Measurements from ENCODE around the gene PERP.
A peak's percentile ranks its signal among the peaks of the same experiment; 100 is the strongest.

PERP gene

DNA sequence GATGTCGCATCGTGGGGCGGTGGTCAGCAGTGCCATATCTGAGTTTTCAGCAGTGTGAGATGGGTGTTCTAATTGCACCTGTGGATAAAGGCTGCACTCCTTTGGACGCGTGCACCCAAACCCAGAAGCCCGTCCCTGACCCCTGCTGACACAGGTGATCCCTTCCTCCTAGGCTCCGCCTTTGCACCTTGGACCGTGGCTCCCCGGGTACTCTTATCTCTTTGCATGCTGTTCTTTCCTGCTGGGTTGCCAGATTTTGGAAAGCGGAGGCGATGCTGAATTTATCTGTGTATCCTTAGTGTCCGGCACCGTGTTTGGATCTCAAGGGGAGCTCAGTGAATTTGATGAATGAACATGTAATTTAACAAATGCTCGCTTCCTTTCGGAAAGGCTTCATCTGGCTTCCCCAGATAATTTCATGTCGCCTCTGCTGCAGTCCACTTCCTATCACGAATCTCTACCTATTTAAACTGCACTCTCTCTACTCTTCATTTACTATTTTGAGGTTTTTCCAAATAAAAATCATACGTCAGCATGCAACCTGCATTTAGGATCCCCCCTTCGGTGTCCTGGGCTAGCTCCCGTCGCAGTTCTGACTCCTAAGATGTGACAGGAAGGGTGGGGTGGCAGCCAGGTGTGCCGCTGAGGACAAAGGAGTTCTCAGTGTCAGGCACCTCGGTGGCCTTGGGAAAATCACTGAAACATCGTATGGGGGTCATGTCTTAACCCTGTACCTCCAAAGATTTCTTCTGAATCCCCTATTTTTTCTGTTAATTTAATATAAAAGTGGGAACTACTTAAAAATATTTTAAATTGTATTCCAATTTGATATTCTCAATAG, 753 bp upstream of the PERP start:
- Histone ChIP-seq H3K9me3 (ENCODE audit: control insufficient read depth, insufficient read depth, low read depth, low read length) (no peaks in the 10 kb centered on the region), H3K36me3 (ENCODE audit: control insufficient read depth in 2 of 2, insufficient read depth in 1 of 2, low read length in 2 of 2) (no peaks in the 10 kb centered on the region), H3K4me3 (ENCODE audit: low read depth, low read length) (peak overlapping the region; percentile 91), H3K27ac (ENCODE audit: extremely low read depth, low read depth, low read length) (peak overlapping the region; percentile 92; the same call in 1 of the 2 replicates), H3K4me1 (ENCODE audit: control insufficient read depth, insufficient read depth, low read length) (peaks cover 13% of the 10 kb centered on the region)
- ChIA-PET POLR2A (interaction anchor here (5.0 kb wide), 1 partner anchor 101 kb away, joined by 36 read pairs; no protein-coding TSS in a partner anchor), CTCF (interaction anchor here (0.6 to 3.1 kb wide), 22 partner anchors 11 to 657 kb away, joined by 3 to 188 read pairs (median 4); no protein-coding TSS in a partner anchor)
- TF ChIP-seq ZNF133 (tag by site-specific recombination; IDR thresholded peaks at IDR 0.05) = no peak
- TF ChIP-seq ZNF37A (tag by site-specific recombination; IDR thresholded peaks at IDR 0.05) = no peak
- peak; percentile 60 for TF ChIP-seq ZBTB17 (tag by site-specific recombination; IDR thresholded peaks at IDR 0.05)
- TF ChIP-seq, protein P1, sequence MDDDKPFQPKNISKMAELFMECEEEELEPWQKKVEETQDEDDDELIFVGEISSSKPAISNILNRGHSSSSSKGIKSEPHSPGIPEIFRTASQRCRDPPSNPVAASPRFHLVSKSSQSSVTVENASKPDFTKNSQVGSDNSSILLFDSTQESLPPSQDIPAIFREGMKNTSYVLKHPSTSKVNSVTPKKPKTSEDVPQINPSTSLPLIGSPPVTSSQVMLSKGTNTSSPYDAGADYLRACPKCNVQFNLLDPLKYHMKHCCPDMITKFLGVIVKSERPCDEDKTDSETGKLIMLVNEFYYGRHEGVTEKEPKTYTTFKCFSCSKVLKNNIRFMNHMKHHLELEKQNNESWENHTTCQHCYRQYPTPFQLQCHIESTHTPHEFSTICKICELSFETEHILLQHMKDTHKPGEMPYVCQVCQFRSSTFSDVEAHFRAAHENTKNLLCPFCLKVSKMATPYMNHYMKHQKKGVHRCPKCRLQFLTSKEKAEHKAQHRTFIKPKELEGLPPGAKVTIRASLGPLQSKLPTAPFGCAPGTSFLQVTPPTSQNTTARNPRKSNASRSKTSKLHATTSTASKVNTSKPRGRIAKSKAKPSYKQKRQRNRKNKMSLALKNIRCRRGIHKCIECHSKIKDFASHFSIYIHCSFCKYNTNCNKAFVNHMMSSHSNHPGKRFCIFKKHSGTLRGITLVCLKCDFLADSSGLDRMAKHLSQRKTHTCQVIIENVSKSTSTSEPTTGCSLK (tag by site-specific recombination; IDR thresholded peaks at IDR 0.05) = no peak
- no peak for TF ChIP-seq ZNF341 (tag by site-specific recombination; IDR thresholded peaks at IDR 0.05; ENCODE audit: low read depth)
- TF ChIP-seq, protein P2, sequence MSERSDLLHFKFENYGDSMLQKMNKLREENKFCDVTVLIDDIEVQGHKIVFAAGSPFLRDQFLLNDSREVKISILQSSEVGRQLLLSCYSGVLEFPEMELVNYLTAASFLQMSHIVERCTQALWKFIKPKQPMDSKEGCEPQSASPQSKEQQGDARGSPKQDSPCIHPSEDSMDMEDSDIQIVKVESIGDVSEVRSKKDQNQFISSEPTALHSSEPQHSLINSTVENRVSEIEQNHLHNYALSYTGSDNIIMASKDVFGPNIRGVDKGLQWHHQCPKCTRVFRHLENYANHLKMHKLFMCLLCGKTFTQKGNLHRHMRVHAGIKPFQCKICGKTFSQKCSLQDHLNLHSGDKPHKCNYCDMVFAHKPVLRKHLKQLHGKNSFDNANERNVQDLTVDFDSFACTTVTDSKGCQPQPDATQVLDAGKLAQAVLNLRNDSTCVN (tag by site-specific recombination; optimal IDR thresholded peaks at IDR 0.05) = no peak
- TF ChIP-seq ZNF184 (tag by site-specific recombination; IDR thresholded peaks at IDR 0.05) = no peak
- TF ChIP-seq SETDB1 (IDR thresholded peaks at IDR 0.05; ENCODE audit: insufficient read length, low read length) = no peak
- no peak for TF ChIP-seq ZNF473 (tag by site-specific recombination; IDR thresholded peaks at IDR 0.05)
- peak; percentile 7; the same call in 1 of the 2 replicates for TF ChIP-seq ZBTB20 (tag by site-specific recombination; IDR thresholded peaks at IDR 0.05)
- TF ChIP-seq MEIS1 (CRISPR knock-in tag; IDR thresholded peaks at IDR 0.05; ENCODE audit: borderline replicate concordance) = no peak
- 0 out of 2 replicates have a peak, but pooled peaks have one; percentile 7 for TF ChIP-seq IKZF3 (tag by site-specific recombination; IDR thresholded peaks at IDR 0.05)
- no peak for TF ChIP-seq ZNF548 (tag by site-specific recombination; IDR thresholded peaks at IDR 0.05)
- TF ChIP-seq ZNF792 (tag by site-specific recombination; IDR thresholded peaks at IDR 0.05) = no peak
- TF ChIP-seq, protein P3, sequence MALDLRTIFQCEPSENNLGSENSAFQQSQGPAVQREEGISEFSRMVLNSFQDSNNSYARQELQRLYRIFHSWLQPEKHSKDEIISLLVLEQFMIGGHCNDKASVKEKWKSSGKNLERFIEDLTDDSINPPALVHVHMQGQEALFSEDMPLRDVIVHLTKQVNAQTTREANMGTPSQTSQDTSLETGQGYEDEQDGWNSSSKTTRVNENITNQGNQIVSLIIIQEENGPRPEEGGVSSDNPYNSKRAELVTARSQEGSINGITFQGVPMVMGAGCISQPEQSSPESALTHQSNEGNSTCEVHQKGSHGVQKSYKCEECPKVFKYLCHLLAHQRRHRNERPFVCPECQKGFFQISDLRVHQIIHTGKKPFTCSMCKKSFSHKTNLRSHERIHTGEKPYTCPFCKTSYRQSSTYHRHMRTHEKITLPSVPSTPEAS (tag by site-specific recombination; IDR thresholded peaks at IDR 0.05) = no peak
- no peak for TF ChIP-seq ZNF292 (tag by site-specific recombination; IDR thresholded peaks at IDR 0.05; ENCODE audit: borderline replicate concordance, low read depth)
- TF ChIP-seq ZNF837 (tag by site-specific recombination; IDR thresholded peaks at IDR 0.05) = no peak
- peak; percentile 34; the same call in 1 of the 2 replicates for TF ChIP-seq KLF7 (tag by site-specific recombination; IDR thresholded peaks at IDR 0.05; ENCODE audit: borderline replicate concordance)
- TF ChIP-seq ZBTB48 (tag by site-specific recombination; IDR thresholded peaks at IDR 0.05) = peak; percentile 83
- TF ChIP-seq, protein P4, sequence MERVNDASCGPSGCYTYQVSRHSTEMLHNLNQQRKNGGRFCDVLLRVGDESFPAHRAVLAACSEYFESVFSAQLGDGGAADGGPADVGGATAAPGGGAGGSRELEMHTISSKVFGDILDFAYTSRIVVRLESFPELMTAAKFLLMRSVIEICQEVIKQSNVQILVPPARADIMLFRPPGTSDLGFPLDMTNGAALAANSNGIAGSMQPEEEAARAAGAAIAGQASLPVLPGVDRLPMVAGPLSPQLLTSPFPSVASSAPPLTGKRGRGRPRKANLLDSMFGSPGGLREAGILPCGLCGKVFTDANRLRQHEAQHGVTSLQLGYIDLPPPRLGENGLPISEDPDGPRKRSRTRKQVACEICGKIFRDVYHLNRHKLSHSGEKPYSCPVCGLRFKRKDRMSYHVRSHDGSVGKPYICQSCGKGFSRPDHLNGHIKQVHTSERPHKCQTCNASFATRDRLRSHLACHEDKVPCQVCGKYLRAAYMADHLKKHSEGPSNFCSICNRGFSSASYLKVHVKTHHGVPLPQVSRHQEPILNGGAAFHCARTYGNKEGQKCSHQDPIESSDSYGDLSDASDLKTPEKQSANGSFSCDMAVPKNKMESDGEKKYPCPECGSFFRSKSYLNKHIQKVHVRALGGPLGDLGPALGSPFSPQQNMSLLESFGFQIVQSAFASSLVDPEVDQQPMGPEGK (tag by site-specific recombination; IDR thresholded peaks at IDR 0.05) = no peak; the same call in 1 of the 2 replicates
- TF ChIP-seq, protein P5, sequence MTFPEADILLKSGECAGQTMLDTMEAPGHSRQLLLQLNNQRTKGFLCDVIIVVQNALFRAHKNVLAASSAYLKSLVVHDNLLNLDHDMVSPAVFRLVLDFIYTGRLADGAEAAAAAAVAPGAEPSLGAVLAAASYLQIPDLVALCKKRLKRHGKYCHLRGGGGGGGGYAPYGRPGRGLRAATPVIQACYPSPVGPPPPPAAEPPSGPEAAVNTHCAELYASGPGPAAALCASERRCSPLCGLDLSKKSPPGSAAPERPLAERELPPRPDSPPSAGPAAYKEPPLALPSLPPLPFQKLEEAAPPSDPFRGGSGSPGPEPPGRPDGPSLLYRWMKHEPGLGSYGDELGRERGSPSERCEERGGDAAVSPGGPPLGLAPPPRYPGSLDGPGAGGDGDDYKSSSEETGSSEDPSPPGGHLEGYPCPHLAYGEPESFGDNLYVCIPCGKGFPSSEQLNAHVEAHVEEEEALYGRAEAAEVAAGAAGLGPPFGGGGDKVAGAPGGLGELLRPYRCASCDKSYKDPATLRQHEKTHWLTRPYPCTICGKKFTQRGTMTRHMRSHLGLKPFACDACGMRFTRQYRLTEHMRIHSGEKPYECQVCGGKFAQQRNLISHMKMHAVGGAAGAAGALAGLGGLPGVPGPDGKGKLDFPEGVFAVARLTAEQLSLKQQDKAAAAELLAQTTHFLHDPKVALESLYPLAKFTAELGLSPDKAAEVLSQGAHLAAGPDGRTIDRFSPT (tag by site-specific recombination; IDR thresholded peaks at IDR 0.05) = no peak
- TF ChIP-seq ZNF777 (tag by site-specific recombination; IDR thresholded peaks at IDR 0.05; ENCODE audit: borderline replicate concordance) = no peak
- peak; percentile 27; the same call in 1 of the 2 replicates for TF ChIP-seq MZF1 (tag by site-specific recombination; IDR thresholded peaks at IDR 0.05; ENCODE audit: borderline replicate concordance)
- TF ChIP-seq, protein P6, sequence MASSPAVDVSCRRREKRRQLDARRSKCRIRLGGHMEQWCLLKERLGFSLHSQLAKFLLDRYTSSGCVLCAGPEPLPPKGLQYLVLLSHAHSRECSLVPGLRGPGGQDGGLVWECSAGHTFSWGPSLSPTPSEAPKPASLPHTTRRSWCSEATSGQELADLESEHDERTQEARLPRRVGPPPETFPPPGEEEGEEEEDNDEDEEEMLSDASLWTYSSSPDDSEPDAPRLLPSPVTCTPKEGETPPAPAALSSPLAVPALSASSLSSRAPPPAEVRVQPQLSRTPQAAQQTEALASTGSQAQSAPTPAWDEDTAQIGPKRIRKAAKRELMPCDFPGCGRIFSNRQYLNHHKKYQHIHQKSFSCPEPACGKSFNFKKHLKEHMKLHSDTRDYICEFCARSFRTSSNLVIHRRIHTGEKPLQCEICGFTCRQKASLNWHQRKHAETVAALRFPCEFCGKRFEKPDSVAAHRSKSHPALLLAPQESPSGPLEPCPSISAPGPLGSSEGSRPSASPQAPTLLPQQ (tag by site-specific recombination; IDR thresholded peaks at IDR 0.05) = no peak
- no peak for TF ChIP-seq SALL2 (tag by site-specific recombination; IDR thresholded peaks at IDR 0.05; ENCODE audit: borderline replicate concordance)

All from HEK293 (cell line).